Embryonic facial prominence (tissue), 1 donor: ENCODE results near the gene SIK3.

Experiments used
- DNase-seq: peaks from one replicate; pipeline ENCODE4 v3.0.0-alpha.2; 2016; ENCODE audit errors: extremely low spot score

SIK3 gene

DNA sequence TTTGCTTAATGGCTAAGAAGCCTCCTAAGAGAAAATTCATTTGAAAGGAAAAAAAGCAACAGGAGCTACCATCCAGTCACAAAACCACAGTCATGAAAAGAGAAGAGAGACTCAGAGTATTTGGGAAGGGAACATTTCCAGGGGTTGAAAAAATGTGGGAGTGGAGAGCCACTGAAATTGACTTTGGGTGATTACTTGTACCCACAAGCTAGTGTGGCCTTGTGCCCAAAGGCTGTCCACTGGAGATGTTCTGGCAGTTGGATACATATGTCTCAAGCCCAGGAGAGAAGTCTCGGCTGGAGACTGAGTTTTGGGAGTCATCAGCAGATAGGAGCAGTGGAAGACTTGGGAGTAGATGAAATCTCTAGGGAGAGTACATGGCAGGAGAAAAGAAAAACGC lies 303.4 kb downstream of the SIK3 start:
- DNase-seq: no peak

- no peak for DNase-seq
These were observed 304.5 kb downstream of the SIK3 start for GRCh38 chr11:116793772-116794097.
